Right renal cortex interstitium (tissue), 3 donors: ENCODE data around the gene PEX5L. TPM values are rescaled to one million over a fixed set of nuclear protein-coding genes. Genes with fewer than 3 reads are reported as not detected.
"Not testable (repeated sequence)": the region's sequence is repeated elsewhere in the genome, so short reads cannot be mapped to it uniquely, and the experiment has no call there.

Experiments used
- DNase-seq, 3 donors: peaks; one replicate each; pipeline ENCODE4 v3.0.0-alpha.2; 2013; ENCODE audit warnings: low read depth in 3 of 3, low spot score in 2 of 3
- polyA plus RNA-seq, 3 donors: library from polyadenylated mRNA; unstranded; fragments of 120-200 nt; gene quantifications; one replicate each; pipeline ENCODE4 v1.2.1, GENCODE V29; 2013; ENCODE audit not compliant: insufficient read length in 3 of 3

The PEX5L gene
- under 1 TPM; 0.42 to 0.83 (median 0.50) TPM for polyA plus RNA-seq

- DNase-seq = peak; percentile 53 to 61 (median 58)
Measured at GRCh38 chr3:180036671-180037455, at the start of gene PEX5L. Gene PEX5L, minus strand, starts transcription at chr3:180036937. Its CDS starts 338 bp downstream, at chr3:180036599.

- no peak for DNase-seq
Measured at GRCh38 chr3:180085122-180085710, 48.5 kb upstream of the PEX5L start.

- DNase-seq = no peak
Measured at GRCh38 chr3:180082699-180083098, 46.0 kb upstream of the PEX5L start.

- DNase-seq = no peak
Measured at GRCh38 chr3:180078592-180078991, 41.9 kb upstream of the PEX5L start.

GRCh38 chr3:180073561-180073960 lies 36.8 kb upstream of the PEX5L start:
- DNase-seq = no peak

- DNase-seq = no peak
Measured at GRCh38 chr3:180072786-180073185, 36.0 kb upstream of the PEX5L start.

- no peak for DNase-seq
Measured at GRCh38 chr3:180070925-180071324, 34.2 kb upstream of the PEX5L start.

- DNase-seq = no peak
Measured at GRCh38 chr3:180068023-180068422, 31.3 kb upstream of the PEX5L start.

GRCh38 chr3:180066598-180066997 lies 29.9 kb upstream of the PEX5L start:
- DNase-seq = no peak

GRCh38 chr3:180063783-180064182 lies 27.0 kb upstream of the PEX5L start:
- no peak for DNase-seq

GRCh38 chr3:180062771-180063170 lies 26.0 kb upstream of the PEX5L start:
- DNase-seq = no peak

- DNase-seq = no peak
Measured at GRCh38 chr3:180059356-180059755, 22.6 kb upstream of the PEX5L start.

- no peak for DNase-seq
Measured at GRCh38 chr3:180058238-180058637, 21.5 kb upstream of the PEX5L start.

- DNase-seq = not testable (repeated sequence)
Measured at GRCh38 chr3:180055656-180056055, 18.9 kb upstream of the PEX5L start.

GRCh38 chr3:180049391-180049790 lies 12.7 kb upstream of the PEX5L start:
- no peak for DNase-seq

- DNase-seq = no peak
Measured at GRCh38 chr3:180048840-180049239, 12.1 kb upstream of the PEX5L start.

GRCh38 chr3:180048103-180048502 lies 11.4 kb upstream of the PEX5L start:
- DNase-seq = no peak

- DNase-seq = no peak
Measured at GRCh38 chr3:180040966-180041365, 4.2 kb upstream of the PEX5L start.

- DNase-seq = no peak
Measured at GRCh38 chr3:180036092-180036670, 556 bp downstream of the PEX5L start.

- no peak for DNase-seq
Measured at GRCh38 chr3:180026997-180027396, 9.7 kb downstream of the PEX5L start.

- DNase-seq = no peak
Measured at GRCh38 chr3:180018543-180018942, 18.2 kb downstream of the PEX5L start.

GRCh38 chr3:180017846-180018245 lies 18.9 kb downstream of the PEX5L start:
- DNase-seq = no peak
